Stimulated activated CD8-positive, alpha-beta memory T cell treated with anti-CD3 and anti-CD28 coated beads, Interleukin-15, amount 100 ng/mL, for 48 hours (primary cell): ENCODE data around the gene FRYL.
"Not testable (repeated sequence)": the region's sequence is repeated elsewhere in the genome, so short reads cannot be mapped to it uniquely, and the experiment has no call there.

Source experiments
- DNase-seq, 2 donors: peaks; one replicate each; pipeline ENCODE4 v3.0.0-alpha.2; 2020; ENCODE audit warnings: low read depth in 2 of 2

The FRYL gene

GRCh38 chr4:48664938-48665337, 115.1 kb downstream of the FRYL start:
- no peak for DNase-seq

- no peak for DNase-seq
Observed at GRCh38 chr4:48661391-48661790, 118.7 kb downstream of the FRYL start.

- no peak for DNase-seq
Observed at GRCh38 chr4:48660347-48660746, 119.7 kb downstream of the FRYL start.

- DNase-seq = no peak
Observed at GRCh38 chr4:48654015-48654664, 125.9 kb downstream of the FRYL start.

GRCh38 chr4:48653217-48654014, 126.7 kb downstream of the FRYL start:
- DNase-seq = peak; percentile 23 to 37

GRCh38 chr4:48651914-48652313, 128.2 kb downstream of the FRYL start:
- DNase-seq = no peak

- no peak for DNase-seq
Observed at GRCh38 chr4:48649505-48649904, 130.6 kb downstream of the FRYL start.

- DNase-seq = no peak
Observed at GRCh38 chr4:48645225-48645794, 134.8 kb downstream of the FRYL start.

GRCh38 chr4:48642421-48643374, 137.4 kb downstream of the FRYL start:
- DNase-seq = no peak

GRCh38 chr4:48641401-48641800, 138.7 kb downstream of the FRYL start:
- DNase-seq = no peak

GRCh38 chr4:48640699-48641098, 139.4 kb downstream of the FRYL start:
- no peak for DNase-seq

GRCh38 chr4:48640225-48640624, 139.9 kb downstream of the FRYL start:
- no peak for DNase-seq

GRCh38 chr4:48639807-48640206, 140.3 kb downstream of the FRYL start:
- DNase-seq = no peak

- DNase-seq = not testable (repeated sequence)
Observed at GRCh38 chr4:48638586-48638985, 141.5 kb downstream of the FRYL start.

- no peak for DNase-seq
Observed at GRCh38 chr4:48636911-48637310, 143.2 kb downstream of the FRYL start.

GRCh38 chr4:48635980-48636379, 144.1 kb downstream of the FRYL start:
- DNase-seq = no peak

GRCh38 chr4:48635310-48635709, 144.8 kb downstream of the FRYL start:
- no peak for DNase-seq

GRCh38 chr4:48634688-48635308, 145.3 kb downstream of the FRYL start:
- no peak for DNase-seq

GRCh38 chr4:48633657-48634056, 146.4 kb downstream of the FRYL start:
- no peak for DNase-seq

- no peak for DNase-seq
Observed at GRCh38 chr4:48629458-48629857, 150.6 kb downstream of the FRYL start.

GRCh38 chr4:48623182-48623780, 156.8 kb downstream of the FRYL start:
- no peak for DNase-seq
